HL-60/S4 treated with phorbol 12-myristate 13-acetate at 8.2 ng/mL for 4 days and 3 days (cell line): ENCODE results near the gene DCAF11.

ENCODE experiments used
- in situ Hi-C: fragments of 300-500 bp; cut with MboI; formaldehyde crosslinking; loops from 2 replicates; pipeline ENCODE4 v1.15.0; 2022; ENCODE audit warnings: low sequenced_read_pairs

DCAF11 gene

DNA sequence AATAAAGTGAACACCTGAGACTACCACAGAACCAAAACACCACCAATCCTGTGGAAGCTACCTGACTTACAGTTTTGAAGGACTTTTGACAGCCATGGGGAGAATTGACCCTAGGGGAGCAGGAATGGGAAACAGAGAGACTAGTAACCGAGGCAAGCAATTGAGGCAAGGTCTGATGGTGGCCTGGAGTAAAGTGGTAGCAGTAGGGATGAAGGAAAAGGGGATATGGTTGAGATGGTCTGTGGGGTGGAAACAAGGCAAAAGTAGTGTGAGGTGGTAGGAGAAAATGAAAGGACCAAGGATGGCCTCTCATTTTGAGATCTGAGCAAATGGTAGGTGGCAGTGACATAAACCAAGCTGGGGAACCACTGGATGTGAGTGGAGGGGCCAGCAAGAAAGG is 42.3 kb downstream of the DCAF11 start:
- in situ Hi-C loops = no loop called here

DNA sequence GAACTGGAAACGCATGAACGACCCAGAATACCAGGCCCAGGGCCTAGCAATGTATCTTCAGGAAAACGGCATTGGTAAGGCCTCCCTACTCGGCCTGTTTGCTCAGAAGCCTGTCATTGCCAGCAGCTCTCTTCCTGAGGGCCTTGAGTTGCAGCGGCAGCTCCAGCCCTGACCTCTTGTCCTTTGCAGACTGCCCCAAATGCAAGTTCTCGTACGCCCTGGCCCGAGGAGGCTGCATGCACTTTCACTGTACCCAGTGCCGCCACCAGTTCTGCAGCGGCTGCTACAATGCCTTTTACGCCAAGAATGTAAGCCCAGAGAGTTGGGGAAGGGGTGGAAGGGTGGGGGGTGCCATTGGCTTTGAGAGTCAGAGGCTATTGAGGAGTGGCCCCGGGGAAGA is 42.8 kb downstream of the DCAF11 start:
- in situ Hi-C loops = no loop called here

DNA sequence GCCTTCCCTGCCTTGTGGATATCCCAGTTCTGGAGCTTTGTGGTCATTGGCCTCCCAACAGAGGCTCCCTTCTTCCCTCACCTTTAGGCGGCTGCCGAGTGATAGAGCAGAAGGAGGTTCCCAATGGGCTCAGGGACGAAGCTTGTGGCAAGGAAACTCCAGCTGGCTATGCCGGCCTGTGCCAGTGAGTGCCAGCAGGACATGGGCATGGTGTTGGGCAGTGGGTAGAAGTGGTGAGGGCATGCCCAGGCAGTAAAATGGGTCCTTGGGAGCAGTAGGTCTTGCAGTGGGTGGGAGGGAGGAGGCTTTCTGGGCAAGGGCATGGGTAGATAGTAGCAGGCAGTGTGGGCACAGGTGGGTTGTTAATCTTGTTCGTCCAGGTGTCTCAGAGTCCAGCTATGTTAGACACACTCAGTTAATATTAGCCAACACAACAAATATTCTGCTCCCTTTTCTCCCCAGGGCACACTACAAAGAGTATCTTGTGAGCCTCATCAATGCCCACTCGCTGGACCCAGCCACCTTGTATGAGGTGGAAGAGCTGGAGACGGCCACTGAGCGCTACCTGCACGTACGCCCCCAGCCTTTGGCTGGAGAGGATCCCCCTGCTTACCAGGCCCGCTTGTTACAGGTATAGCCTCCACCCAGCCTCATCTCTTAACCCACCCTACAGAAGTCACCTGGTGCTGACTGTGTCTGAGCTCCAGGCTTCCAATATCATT is 45.4 kb downstream of the DCAF11 start:
- in situ Hi-C loops = no loop called here

DNA sequence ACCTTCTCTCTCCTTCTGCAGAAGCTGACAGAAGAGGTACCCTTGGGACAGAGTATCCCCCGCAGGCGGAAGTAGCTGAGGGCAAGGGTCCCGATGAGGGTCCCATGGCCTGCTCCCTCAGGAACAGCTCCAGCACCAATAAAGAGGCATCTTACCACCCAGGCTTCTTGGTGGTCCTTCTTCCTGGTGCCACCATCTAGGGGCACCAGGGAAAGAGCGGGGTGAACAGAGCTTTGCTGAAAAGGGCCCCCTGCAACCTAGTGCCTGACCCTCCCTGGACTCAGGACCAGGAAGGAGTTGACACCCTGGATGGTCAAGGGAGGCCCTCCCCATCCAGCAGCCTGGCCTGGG is 45.9 kb downstream of the DCAF11 start:
- in situ Hi-C loops = no loop called here

DNA sequence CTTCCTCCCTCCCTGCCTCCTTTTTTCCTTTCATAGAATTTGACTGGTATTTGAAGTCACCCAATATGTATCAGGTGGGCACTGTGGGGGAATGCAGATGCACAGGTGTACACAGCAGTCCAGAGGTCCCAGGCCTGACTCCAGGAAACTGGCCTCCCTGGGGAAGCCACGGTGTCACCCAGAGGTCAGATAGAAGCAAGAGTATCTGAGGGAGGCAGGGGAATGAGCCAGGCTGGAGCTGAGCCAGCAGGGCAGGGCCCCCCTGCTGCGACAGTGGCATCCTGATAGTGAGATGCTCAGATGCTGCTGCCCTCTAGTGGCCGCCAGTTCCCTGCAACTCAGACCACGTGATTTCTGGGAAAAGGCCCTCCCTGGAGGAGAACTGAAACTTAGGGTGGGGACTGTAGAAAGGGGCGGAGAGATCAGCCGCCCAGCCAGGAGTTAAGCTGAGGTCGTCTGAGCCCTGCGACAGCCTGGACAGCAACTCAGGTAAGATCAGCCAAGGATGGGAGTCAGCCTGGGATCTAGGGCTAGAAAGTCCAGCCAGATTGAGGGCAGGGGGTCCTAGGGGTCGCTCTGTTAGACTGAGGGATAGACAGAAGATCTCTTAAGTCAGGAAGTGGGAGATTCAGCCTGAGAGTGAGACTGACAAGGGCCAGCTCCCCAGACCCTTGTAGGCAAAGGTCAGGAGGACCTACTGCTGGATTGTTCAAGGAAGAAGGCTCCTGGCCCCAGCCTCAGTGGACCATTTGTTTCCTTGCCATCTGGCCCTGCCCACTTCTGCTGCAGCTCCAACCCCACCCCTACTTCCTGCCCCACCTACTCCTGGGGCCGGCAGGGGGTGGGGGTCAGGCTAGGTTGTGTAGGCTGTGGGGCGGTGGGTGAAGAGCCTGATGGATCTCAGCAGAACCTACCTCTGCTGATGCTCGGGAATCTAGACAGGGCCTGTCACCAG is 46.5 kb downstream of the DCAF11 start, which contains the start of gene IRF9:
Gene IRF9, plus strand, starts transcription at position 416 of the 955 bp plus-strand sequence. CDS start 880 bp downstream, outside the sequence.
- in situ Hi-C loops = no loop called here

DNA sequence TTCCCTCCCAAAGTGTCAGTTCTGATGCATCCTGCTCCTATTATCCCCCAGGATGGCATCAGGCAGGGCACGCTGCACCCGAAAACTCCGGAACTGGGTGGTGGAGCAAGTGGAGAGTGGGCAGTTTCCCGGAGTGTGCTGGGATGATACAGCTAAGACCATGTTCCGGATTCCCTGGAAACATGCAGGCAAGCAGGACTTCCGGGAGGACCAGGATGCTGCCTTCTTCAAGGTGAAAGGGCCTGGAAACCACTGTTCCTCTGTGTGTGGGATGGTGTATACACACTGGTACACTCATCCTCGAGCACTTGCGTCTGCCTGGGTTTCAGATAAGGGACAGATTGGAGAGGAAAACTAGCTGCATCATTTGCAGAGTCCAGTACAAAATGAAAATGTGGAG is 47.5 kb downstream of the DCAF11 start:
- in situ Hi-C loops = no loop called here

DNA sequence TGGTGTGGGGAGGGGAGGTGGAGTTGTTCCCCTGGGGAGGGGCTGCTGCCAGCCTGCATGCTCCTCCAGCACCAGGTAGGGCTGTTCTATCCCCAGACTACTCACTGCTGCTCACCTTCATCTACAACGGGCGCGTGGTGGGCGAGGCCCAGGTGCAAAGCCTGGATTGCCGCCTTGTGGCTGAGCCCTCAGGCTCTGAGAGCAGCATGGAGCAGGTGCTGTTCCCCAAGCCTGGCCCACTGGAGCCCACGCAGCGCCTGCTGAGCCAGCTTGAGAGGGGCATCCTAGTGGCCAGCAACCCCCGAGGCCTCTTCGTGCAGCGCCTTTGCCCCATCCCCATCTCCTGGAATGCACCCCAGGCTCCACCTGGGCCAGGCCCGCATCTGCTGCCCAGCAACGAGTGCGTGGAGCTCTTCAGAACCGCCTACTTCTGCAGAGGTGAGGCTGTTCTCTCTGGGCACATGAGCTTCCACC is 50.0 kb downstream of the DCAF11 start:
- in situ Hi-C loops = no loop called here

DNA sequence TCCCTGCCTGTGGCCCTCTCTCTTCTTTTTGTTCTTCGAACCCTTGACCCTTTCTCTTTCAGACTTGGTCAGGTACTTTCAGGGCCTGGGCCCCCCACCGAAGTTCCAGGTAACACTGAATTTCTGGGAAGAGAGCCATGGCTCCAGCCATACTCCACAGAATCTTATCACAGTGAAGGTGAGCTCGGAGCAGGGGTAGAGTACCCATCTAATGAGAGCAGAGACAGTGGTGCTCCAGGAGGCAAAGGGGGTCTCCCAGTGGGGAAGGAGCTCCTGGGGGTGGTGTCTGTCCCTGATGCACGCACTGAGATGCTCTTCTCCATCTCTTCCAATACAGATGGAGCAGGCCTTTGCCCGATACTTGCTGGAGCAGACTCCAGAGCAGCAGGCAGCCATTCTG is 51.2 kb downstream of the DCAF11 start:
- in situ Hi-C loops = no loop called here

DNA sequence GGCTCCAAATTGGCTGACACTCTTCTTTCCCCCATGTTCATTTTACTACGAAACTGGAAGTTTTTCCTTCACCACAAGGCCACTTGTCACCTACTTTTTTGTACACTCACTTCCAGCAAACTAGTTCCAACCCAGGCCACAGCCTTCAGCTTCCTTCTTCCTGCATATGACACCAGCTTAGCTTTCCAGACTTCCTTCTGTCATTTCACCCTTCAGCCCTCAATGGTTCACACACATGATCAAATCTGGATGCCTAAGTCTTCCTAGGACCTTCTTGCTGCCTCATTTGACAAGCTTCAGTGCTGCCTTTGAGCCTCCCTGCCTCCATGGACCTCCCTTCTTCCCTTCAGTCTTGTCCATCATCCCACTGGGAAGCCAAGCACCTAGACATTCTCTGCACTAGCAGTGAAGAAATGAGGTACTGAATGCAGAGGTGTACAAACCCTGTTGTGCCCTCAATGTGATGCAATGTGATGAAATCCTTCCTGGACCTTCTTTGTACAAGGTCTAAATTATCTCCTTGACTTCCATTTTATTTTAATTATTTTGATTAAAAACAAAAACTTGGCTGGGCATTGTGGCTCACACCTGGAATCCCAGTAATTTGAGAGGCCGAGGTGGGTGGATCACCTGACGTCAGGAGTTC is 53.0 kb downstream of the DCAF11 start:
- in situ Hi-C loops = no loop called here

DNA sequence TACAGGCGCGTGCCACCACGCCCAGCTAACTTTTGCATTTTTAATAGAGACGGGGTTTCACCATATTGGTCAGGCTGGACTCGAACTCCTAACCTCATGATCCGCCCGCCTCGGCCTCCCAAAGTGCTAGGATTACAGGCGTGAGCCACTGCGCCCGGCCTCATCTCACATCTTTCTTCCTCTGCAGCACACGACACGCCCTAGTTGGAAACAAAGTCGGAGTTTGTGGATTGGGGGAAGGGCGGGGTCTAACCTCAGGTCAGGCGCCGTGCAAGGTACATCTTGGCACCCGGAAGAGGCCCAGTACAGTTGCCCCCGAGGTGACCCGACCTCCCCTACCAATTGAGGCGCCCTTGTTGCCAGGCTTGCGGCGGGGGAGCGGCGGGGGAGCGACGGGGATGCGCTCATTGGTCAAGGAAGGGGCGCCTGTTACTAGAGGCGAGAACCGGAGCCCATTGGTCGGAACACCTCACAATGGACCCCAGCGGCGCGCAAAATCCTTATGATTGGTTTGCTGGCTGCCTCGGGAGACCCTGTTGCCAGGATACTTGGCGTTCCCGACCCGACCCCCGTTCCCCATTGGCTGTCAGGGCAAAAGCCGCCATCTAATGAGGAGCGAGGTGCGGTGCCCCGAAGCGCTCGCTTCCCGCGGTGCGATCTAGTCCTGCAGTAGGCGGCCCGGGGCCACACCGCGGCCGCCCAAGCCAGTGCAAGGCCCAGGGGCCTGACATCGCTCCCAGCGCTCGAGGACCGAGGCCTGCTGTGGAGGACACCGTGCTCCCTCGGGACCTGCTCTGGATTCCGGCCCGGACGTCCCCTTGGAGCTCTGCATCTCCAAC is 57.1 kb downstream of the DCAF11 start, which contains the start of gene REC8:
Gene REC8, plus strand, starts transcription at position 659 of the 839 bp plus-strand sequence. CDS start 473 bp downstream, outside the sequence.
- in situ Hi-C loops = no loop called here

DNA sequence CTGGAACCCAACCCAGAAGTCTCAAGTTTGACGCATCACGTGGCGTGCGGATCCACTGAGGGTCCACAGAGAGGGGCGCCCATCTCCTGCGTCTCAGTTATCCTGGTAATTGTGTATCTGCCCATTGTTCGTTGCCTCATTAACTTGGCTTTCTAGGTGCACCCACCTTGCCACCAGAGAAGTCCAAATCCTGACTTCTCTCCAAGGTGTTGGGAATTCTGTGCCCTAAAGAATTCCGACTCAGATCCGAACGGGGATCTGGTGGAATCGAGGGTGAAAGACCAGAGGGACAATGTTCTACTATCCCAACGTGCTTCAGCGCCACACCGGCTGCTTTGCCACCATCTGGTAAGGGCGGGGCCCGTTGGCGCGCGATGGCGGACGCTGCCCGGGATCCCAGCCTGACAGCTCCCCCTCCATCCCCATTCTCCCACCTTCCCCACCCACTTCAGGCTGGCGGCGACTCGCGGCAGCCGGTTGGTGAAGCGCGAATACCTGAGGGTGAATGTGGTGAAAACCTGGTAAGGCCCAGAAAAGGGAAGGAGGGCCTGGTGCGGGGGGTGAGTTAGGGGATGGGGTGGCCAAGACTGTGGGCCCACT is 57.8 kb downstream of the DCAF11 start:
- in situ Hi-C loops = no loop called here

DNA sequence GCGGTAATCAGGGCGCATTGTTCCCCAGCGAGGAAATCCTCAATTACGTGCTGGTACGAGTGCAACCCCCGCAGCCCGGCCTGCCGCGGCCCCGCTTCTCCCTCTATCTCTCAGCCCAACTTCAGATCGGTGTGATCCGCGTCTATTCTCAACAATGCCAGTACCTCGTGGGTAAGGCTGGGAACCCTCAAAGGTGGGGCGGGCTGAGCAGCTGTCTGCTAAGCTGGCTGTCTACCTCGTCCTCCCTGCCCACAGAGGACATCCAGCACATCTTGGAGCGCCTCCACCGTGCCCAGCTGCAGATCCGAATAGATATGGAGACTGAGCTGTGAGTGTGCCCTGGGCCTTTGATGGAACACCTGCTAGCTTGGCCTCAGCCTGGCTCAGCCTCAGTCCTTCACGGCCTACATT is 58.3 kb downstream of the DCAF11 start:
- in situ Hi-C loops = no loop called here
